Nephron (organoid): ENCODE measurements around the gene GSTA4.

Experiments used
- H3K27ac Mint-ChIP-seq, 3 experiments: 2 replicates each; pipeline ENCODE4 v1.8.0; 2020; ENCODE audit warnings: mixed read lengths in 3 of 3, mild to moderate bottlenecking in 2 of 3, moderate library complexity in 1 of 3
- H3K27me3 Mint-ChIP-seq: 2 replicates; pipeline ENCODE4 v1.8.0; 2021; ENCODE audit warnings: low read depth, mild to moderate bottlenecking, moderate library complexity, mixed read lengths
- H3K36me3 Mint-ChIP-seq: 2 replicates; pipeline ENCODE4 v1.8.0; 2020; ENCODE audit warnings: low read depth, mixed read lengths
- H3K4me1 Mint-ChIP-seq: 2 replicates; pipeline ENCODE4 v1.8.0; 2020; ENCODE audit warnings: mixed read lengths
- H3K4me3 Mint-ChIP-seq, 3 experiments: 2 replicates each; pipeline ENCODE4 v1.8.0; 2020; ENCODE audit warnings: mild to moderate bottlenecking in 3 of 3, mixed read lengths in 3 of 3, moderate library complexity in 2 of 3
- H3K9me3 Mint-ChIP-seq: 2 replicates; pipeline ENCODE4 v1.8.0; 2020; ENCODE audit warnings: mixed read lengths
- TF ChIP-seq, protein P1 (sequence below), 3 experiments: fragments of 200-600 bp; sonication (generic); IDR thresholded peaks; one replicate each; pipeline ENCODE4 v1.5.0; 2021; ENCODE audit warnings: antibody characterized with exemption in 3 of 3; ENCODE audit not compliant: unreplicated experiment in 3 of 3

The GSTA4 gene

DNA sequence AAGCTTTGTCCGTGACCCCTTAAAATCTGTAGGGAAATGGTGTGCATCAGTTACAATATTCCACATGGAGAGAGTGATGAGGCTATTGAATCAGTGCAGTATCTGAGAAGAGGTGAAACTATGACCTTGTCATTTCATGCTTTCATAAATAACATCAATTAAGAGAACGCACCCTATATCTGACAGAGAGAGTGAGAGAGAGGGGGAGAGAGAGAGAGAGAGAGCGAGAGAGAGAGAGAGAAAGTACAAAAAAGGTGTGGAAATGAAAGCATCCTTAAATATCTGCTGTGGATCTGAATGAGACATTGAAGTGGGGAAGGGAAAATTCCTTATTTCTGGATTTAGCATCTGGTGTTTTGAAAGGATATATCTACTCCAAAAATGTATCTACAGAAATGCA is 12.4 kb downstream of the GSTA4 start:
- Mint-ChIP-seq H3K4me3 (no peak overlapping the region), H3K36me3 (peaks cover 71% of the 10 kb centered on the region), H3K4me1 (no peaks in the 10 kb centered on the region), H3K9me3 (no peaks in the 10 kb centered on the region), H3K27ac (peak overlapping the region in 2 of 3 experiments; percentile 5 to 8), H3K27me3 (no peaks in the 10 kb centered on the region)
- TF ChIP-seq, protein P1, sequence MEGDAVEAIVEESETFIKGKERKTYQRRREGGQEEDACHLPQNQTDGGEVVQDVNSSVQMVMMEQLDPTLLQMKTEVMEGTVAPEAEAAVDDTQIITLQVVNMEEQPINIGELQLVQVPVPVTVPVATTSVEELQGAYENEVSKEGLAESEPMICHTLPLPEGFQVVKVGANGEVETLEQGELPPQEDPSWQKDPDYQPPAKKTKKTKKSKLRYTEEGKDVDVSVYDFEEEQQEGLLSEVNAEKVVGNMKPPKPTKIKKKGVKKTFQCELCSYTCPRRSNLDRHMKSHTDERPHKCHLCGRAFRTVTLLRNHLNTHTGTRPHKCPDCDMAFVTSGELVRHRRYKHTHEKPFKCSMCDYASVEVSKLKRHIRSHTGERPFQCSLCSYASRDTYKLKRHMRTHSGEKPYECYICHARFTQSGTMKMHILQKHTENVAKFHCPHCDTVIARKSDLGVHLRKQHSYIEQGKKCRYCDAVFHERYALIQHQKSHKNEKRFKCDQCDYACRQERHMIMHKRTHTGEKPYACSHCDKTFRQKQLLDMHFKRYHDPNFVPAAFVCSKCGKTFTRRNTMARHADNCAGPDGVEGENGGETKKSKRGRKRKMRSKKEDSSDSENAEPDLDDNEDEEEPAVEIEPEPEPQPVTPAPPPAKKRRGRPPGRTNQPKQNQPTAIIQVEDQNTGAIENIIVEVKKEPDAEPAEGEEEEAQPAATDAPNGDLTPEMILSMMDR (IDR thresholded peaks at IDR 0.05; ENCODE audit: unreplicated experiment in 3 of 3): no peak

DNA sequence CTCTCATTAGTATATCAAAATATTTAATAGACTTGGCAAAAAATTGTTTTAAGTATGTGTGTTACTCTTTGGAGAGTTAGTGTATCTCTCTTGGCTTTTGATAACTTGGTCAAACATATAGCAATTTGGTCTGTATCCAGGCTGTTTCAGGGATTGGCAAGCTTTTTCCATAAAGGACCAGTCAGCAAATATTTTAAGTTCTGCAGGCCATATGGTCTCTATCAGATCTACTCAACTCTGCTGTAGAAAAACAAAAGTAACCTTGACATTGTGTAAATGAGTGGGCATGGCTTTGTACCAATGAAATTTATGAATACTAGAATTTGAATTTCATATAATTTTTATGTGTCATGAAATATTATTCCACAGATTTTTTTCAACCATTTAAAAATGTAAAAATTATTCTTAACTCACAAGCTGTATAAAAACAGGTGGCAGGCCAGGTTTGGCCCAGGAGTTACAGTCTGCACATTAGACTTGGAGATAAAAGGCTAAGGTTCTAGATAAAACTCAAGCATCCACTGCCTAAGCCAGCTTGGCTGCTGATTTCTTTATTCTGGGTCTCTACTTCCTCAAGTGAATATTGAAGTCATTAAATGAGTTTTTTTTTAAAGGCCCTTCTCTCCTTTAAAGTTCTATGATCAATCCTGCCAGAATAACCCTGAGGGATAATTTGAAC is 13.7 kb downstream of the GSTA4 start:
- peak overlapping the region; percentile 50 to 93 (median 85) for H3K27ac Mint-ChIP-seq
- H3K4me1 Mint-ChIP-seq: no peaks in the 10 kb centered on the region
- TF ChIP-seq, protein P1 (IDR thresholded peaks at IDR 0.05; ENCODE audit: unreplicated experiment in 3 of 3): no peak
- no peak overlapping the region for H3K4me3 Mint-ChIP-seq
- H3K27me3 Mint-ChIP-seq: no peaks in the 10 kb centered on the region
- H3K36me3 Mint-ChIP-seq: peaks cover 58% of the 10 kb centered on the region
- H3K9me3 Mint-ChIP-seq: no peaks in the 10 kb centered on the region

DNA sequence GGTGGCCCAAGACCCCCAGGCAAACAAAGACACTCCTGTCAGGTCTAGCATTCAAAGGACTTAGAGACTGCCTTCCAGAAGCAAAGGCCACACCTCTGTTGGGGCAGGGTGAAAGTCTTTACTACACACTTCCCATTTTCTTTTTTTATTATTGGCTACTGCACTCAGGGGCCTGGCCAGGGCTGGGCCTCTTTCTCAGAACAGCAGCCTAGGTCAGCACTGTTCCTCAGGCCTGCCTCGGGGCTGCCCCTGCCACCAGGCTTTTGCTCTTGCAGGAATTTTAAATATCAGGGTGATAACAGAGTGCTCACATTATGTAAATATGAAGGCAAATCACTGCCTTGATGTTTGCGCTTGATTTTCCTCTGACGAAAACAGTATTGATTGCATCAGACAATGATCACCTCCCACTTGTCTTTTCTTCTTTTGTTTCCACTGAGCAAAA is 18.5 kb downstream of the GSTA4 start:
- no peak overlapping the region for H3K27ac Mint-ChIP-seq
- no peak overlapping the region for H3K4me3 Mint-ChIP-seq
- no peaks in the 10 kb centered on the region for H3K4me1 Mint-ChIP-seq
- peaks cover 19% of the 10 kb centered on the region for H3K36me3 Mint-ChIP-seq
- no peaks in the 10 kb centered on the region for H3K9me3 Mint-ChIP-seq
- no peaks in the 10 kb centered on the region for H3K27me3 Mint-ChIP-seq
- TF ChIP-seq, protein P1 (IDR thresholded peaks at IDR 0.05; ENCODE audit: unreplicated experiment in 3 of 3): no peak

DNA sequence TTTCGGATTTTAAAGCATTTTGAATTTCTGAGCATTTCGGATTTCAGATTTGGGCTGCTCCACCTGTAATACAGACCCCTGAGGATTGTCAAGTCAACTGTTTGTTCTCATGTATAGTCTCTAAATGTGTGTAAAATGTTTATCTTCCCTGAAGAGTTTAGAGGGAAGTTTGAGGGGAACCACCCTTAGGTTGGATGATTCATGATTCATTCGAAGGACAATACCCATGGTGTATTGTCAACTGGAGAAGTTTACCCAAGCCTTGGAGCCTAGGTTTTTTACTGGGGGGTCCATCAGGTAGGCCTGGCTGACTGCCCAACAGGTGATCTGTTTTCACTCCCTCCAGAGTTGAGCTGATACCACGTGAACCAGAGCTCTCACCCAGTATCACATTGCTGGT is 18.9 kb downstream of the GSTA4 start:
- Mint-ChIP-seq H3K9me3 (no peaks in the 10 kb centered on the region), H3K27me3 (no peaks in the 10 kb centered on the region), H3K36me3 (peaks cover 17% of the 10 kb centered on the region), H3K4me1 (no peaks in the 10 kb centered on the region), H3K4me3 (no peak overlapping the region), H3K27ac (no peak overlapping the region)
- TF ChIP-seq, protein P1 (IDR thresholded peaks at IDR 0.05; ENCODE audit: unreplicated experiment in 3 of 3): no peak

DNA sequence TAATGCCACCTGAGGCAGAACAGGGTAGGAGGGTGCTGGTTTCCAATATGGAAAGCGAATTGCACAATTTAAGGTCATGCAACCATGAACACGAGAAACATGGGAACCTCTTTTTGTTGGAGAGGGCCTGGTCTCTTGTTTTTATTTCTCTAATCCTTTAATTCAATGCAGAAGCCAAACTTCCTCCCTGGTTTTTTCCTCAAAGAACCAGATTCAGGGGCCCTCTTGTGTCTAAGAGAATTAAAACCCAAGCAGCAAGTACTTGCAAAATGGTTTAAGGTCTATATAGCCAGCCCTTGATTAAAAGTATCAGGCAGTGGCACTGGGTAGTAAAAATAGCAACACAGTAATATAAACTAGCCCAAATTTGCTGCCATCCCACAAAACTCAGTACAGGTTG is 19.5 kb downstream of the GSTA4 start:
- Mint-ChIP-seq H3K27me3 (no peaks in the 10 kb centered on the region), H3K27ac (no peak overlapping the region), H3K4me3 (no peak overlapping the region), H3K4me1 (no peaks in the 10 kb centered on the region), H3K9me3 (no peaks in the 10 kb centered on the region), H3K36me3 (peaks cover 13% of the 10 kb centered on the region)
- TF ChIP-seq, protein P1 (IDR thresholded peaks at IDR 0.05; ENCODE audit: unreplicated experiment in 3 of 3): no peak

DNA sequence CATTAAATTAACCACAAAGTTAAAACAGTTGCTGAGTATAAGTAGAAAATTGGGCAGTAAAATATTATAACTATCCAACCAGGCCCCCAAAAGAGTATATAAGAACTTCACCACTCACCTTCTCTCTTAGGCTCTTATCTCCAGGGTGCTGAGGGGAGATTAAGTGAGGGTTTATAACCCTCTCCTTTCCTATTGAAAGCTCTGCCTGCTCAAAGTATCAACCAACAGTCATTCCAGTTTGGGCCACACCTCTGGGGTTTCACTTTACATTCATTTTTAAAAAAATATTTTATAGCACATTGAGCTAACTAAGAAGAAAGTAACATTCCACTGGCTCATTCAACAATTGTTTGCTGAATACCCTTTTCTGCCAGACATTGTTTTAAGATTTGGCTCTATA is 22.1 kb downstream of the GSTA4 start:
- TF ChIP-seq, protein P1 (IDR thresholded peaks at IDR 0.05; ENCODE audit: unreplicated experiment in 3 of 3): no peak
- H3K27ac Mint-ChIP-seq: no peak overlapping the region
- peaks cover 4% of the 10 kb centered on the region for H3K36me3 Mint-ChIP-seq
- H3K4me1 Mint-ChIP-seq: no peaks in the 10 kb centered on the region
- H3K4me3 Mint-ChIP-seq: no peak overlapping the region
- H3K27me3 Mint-ChIP-seq: no peaks in the 10 kb centered on the region
- no peaks in the 10 kb centered on the region for H3K9me3 Mint-ChIP-seq
